Activated CD8-positive, alpha-beta memory T cell treated with anti-CD3 and anti-CD28 coated beads for 48 hours (primary cell): Measurements from ENCODE around the gene CDC42BPG.

Experiments
- DNase-seq, 3 experiments: peaks; one replicate each; pipeline ENCODE4 v3.0.0-alpha.2; 2020; ENCODE audit warnings: low read depth in 2 of 3, low spot score in 2 of 3

CDC42BPG gene

DNA sequence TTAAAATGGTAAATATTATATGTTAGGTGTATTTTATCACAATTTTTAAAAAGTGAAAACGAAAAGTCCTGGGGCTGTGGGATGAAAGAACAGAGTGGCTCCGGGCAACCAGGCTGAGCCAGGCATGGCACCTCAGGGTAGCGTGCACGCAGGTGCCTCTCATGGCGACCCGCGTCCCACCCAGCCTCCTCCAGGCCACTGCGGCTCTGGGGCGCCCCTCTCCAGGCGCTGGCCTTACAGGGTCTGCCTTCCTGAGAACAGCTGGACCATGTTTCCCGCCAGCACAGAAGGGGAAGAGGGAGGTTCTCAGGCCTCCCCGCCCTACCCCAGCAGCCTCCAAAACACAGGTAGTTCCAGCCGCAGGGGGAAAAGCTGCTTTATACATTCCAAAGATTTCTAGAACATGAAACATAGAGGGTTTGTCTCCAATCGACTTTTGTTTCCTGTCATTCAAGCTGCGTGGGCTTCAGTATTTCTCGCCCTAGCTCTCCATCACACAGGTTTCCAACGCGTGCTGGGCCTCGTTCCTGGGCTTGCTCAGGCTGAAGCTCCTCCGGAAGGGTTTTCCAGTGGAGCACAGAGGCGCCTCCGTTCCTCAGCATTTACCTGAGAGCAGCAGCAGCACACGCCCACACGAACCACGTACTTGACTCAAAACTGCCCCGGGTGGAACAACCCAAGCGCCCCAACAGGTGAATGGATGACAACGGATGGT, 23.5 kb upstream of the CDC42BPG start:
- no peak for DNase-seq

GRCh38 chr11:64866173-64866491, 21.7 kb upstream of the CDC42BPG start:
- no peak for DNase-seq

GRCh38 chr11:64865286-64866172, 21.1 kb upstream of the CDC42BPG start:
- no peak for DNase-seq

- no peak for DNase-seq
Observed at GRCh38 chr11:64864473-64865285, 20.2 kb upstream of the CDC42BPG start.

GRCh38 chr11:64864135-64864472, 19.7 kb upstream of the CDC42BPG start:
- DNase-seq = no peak

DNA sequence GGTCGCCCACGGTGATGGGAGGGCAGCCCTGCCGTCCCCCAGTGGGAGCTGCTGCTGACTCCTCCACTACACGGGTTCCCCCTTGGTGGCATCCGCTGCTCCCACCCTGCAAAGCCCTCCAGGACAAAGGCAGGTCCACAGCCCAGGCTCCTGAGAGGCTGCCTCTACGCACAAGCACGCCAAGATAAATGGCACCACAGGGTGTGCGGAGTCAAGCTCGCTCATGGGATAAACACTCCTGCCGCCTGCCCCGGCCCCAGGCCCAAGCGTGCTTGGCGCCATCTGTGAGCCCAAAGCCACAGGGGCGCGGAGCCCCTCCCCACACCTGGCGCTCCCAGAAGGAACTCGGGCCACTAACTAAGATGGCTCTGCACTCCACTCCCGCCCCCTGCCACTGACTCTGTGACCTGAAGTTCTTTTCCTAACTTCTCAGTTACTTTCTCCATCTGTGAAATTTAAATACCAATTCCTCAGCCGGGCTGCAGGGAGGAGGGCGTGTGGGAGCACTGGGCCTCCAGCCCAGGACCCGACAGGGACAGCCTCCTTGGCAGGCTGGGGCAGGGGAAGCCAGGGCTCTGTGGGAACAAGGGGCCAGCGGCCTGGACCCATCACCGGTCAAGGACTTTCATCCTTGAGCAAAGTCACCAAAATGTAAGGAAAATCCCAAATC, 19.1 kb upstream of the CDC42BPG start:
- DNase-seq = no peak

- DNase-seq = no peak
Observed at GRCh38 chr11:64862987-64863390, 18.5 kb upstream of the CDC42BPG start.

DNA sequence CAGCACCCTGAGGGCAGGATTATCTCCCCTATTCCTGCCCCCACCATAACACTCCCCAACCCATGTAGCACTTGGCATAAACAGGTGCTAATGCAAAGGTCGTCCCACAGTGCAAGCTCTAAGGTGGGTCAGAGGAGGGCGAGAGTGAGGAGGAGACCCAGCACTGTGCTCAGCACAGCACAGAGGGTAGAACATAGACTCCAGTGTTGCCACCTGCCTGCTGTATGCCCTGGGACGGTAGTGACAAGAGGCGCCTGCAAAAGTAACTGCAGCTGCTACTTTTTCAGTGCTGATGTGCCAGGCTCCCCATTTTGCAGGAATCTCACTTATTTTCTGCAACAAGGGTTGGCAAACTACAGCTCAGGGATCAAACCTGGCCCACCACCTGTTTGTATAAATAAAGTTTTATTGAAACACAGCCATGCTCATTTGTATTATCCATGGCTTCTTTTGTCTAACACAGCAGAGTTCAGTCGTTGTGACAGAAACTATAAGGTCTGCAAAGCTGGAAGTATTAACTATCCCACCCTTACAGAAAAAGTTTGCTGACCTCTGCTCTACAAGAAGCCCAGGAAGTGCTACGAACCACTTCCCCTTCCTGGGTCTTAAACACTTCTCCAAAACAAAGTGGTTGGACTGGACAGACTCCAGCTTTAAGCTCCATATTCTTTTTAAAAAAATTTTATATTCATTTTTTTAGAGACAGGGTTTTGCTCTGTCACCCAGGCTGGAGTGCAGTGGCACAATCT, 16.9 kb upstream of the CDC42BPG start:
- no peak for DNase-seq

- DNase-seq = peak in 1 of 3 experiments; percentile 54
Observed at GRCh38 chr11:64859542-64860414, 15.3 kb upstream of the CDC42BPG start.

DNA sequence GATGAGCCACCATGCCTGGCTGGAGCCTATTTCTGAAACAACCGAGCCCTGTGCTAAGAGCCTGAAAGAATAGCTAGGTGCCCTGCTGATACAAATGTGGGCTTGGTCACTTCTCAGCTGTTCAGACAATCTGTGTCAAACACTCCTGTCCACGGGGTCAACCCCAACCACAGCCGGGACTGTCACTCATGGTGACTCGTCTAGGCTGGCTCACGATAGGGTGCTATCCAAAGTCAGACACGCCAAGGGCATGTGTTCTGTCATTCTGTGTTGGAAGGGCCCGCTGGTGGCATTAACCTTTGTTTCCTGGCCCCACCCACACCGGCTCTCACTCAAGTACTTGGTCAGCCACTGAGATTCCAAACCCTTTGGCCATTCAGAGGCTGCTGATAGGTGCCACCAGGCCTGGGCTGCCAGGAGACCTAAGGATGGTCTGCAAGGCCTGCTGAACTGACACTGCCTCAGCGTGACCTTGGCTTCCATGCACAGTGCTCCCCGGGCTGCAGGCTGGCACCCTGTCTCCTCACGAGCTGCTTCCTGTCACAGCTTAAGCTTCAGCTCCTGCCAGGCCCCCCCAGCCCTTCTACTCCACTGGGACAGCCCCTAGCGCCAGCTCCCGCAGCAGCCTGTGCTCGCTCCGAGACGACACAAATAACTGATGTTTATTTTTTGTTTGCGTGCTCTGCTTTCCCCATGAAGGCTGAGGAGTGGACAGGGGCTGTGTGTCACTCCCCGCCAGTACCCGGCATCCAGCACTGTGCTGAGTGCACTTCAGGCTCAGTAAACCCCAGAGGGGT, 14.2 kb upstream of the CDC42BPG start:
- no peak for DNase-seq

GRCh38 chr11:64857485-64857884, 13.0 kb upstream of the CDC42BPG start:
- DNase-seq = no peak

GRCh38 chr11:64856382-64857227, 12.2 kb upstream of the CDC42BPG start:
- peak in 1 of 3 experiments; percentile 53 for DNase-seq

DNA sequence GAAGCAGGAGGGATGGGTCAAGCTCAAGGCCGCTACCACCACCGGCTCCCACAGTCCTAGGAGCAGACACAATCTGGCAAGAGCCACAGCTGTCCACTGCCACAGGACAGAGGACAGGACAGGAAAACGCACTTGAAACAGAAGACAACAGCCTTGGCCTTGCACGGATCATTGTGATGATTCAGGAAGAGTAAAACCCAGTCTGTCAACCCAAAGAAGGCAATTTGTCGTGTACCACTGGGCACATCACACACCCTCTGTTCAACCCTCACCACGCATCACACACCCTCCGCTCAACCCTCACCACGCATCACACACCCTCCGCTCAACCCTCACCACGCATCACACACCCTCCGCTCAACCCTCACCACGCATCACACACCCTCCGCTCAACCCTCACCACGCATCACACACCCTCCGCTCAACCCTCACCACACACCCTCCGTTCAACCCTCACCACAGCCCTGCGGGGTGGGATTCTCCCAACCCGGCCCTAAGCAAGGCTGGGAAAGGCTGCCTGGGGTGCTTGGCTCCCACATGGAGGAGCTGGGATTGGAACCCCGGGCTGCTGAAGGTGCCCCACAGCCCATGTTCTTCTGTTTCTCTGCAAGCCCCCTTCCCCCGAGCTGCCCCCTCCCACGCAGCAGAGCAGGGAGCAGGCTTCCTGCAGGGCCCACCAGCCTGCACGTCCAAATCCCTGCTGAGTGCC, 11.3 kb upstream of the CDC42BPG start:
- no peak for DNase-seq

GRCh38 chr11:64854534-64855502, 10.4 kb upstream of the CDC42BPG start:
- no peak for DNase-seq

DNA sequence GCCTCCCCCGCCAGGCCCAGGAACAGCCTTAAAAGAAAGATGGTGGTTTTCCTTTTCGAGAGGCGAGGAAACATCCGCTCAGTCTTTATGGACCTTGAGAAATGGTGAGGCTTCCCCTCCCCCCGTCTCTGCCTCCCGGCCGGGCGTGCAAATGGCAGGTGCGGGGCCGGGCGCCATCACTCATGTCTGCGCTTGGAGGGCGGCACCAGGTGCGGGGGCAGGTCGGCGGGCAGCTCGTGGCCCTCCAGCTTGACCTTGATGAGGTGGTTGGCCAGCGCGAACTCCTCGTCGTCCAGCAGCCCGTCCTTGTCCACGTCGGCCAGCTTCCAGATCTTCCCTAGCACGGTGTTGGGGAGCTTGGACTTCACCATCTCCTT, 9.7 kb upstream of the CDC42BPG start:
- DNase-seq = no peak

- DNase-seq = no peak
Observed at GRCh38 chr11:64853709-64854108, 9.3 kb upstream of the CDC42BPG start.
